Activated gamma-delta T cell treated with anti-CD3 and anti-CD28 coated beads, Interleukin-2, amount 50 U/mL, for 16 hours (primary cell): ENCODE measurements around the gene SMIM23.

Experiments
- DNase-seq: peaks from one replicate; pipeline ENCODE4 v3.0.0-alpha.2; 2020; ENCODE audit warnings: low read depth

SMIM23 gene

DNA sequence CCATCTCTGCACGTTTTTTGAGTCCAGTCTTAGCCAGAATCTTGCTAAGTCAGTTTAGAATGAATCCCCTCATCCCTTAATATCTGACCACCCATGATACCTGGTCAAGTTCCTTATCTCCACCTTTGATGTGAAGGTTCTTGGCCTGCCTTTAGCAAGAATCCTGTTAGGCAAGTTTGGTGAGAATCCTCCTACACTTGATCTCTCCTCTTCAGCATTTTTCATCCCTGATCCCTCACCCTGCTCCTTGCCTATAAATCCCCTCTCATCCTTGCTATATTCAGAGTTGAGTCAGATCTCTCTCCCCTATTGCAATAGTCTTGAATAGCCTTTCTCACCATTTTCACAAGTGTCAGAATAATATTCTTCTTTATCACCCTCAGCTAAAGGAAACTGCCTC is 31.0 kb downstream of the SMIM23 start:
- DNase-seq = no peak

DNA sequence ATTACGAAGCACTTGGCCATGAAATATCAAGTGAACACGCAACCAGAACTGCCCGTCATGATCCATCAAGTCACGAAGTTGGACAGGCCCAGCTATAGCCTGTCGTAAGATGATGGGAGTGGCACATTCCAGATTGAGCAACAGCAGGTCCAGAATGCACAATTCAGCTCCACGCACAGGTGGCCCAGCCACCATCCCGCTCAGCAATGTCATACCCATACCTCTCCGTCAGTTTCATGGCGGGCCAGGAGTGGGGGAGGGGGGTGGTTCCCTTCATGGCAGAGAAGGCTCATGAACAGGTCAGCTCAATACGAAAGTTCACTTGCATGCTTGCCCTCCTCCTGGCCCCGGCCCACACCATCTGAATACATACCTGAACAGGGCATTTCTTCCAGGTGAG is 34.9 kb downstream of the SMIM23 start:
- no peak for DNase-seq

DNA sequence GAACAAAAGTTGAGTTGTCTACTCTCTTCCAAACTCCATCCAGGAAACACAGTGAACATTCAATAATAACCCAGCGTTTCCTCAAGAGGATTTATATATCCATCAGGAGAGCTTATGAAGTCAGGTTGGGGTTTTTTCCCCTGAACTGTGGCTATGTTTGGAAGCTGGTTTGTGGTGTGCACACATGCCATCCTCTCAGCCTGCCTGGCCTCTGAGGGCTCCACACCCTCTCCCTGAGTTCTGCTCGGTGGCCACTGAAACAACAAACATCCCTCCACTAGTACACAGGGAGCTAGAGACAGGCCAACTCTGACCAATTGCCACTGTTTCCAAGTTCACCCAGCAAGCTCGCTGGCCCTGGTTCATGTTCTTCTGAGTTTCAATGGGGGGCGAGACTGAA is 35.7 kb downstream of the SMIM23 start:
- no peak for DNase-seq

DNA sequence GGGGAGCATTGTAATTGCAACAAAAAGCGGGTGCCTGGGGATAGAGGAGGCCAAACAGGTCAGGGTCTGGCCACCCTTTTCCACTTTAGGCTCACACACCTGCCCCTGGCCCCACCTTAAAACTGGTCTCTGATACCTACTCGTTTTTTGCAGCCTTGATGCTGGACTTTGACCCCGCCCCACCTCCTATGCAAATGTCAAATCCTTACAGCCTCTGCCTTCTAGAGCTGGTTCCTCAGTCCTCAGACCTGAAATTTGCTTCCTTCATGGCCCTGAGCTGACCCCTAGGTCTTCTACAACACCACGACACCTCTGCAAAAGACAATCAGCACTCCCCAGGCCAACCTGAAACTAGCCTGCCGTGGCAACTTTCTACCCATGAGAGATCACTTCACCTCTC is 37.7 kb downstream of the SMIM23 start:
- no peak for DNase-seq

DNA sequence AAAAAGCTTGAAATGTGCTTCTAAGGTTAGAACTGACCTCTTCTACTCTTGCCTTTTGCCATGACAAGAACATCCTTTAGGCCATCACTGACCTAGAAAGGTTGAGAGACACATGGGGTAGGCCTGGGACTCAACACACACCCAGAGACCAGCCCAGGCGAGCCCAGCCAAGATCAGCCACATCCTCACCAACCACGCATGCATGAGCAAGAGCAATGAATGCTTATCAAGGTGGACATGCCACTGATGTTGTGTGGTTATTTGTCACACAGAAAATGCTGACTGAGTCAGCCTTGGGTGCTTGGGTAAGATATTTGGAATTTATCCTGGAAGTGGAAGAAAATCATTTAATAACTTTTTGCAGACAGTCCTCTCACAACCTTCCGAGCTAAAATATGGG is 39.4 kb downstream of the SMIM23 start:
- DNase-seq = no peak

- no peak for DNase-seq
Measured at GRCh38 chr5:171826132-171826531, 40.5 kb downstream of the SMIM23 start.

- no peak for DNase-seq
Measured at GRCh38 chr5:171827162-171827561, 41.5 kb downstream of the SMIM23 start.

GRCh38 chr5:171830686-171831085 is 45.1 kb downstream of the SMIM23 start:
- no peak for DNase-seq

DNA sequence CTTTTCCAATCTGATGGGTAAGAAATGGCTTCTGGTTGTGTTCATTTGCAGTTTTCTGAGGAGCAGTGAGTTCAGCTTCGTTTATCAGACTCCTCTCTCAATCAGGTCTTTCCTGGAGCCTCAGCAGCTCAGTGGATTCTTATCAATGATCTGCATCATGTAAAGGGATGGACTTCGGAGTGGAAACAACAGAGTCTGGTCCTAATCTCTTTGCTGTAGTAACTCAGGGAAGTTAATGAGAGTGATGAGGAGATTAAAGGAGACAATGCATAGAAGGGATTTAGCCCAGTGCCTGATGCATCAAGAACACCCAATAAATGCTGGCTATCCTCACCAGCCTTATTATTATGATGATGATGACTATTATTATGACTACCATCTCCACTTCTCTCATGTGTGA is 47.2 kb downstream of the SMIM23 start:
- no peak for DNase-seq

DNA sequence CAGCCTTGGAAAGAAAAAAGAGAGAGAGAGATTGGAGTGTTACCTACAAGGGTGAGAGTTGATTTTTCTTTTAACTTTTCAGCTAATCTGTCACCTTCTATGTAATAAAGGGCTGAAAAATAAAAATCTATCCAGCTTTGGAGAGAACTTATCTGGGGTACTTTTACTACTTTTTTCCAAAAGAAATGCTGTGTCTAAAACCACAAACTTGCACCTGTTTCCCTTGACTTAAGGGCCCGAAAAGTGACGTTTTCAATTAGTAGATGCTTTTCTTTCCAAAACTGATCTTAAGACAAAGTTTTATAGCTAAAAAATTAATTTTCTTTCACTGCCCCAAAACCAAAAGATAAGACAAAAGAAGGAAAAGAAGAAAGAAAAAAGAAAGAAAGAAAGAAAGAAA is 48.8 kb downstream of the SMIM23 start:
- no peak for DNase-seq

DNA sequence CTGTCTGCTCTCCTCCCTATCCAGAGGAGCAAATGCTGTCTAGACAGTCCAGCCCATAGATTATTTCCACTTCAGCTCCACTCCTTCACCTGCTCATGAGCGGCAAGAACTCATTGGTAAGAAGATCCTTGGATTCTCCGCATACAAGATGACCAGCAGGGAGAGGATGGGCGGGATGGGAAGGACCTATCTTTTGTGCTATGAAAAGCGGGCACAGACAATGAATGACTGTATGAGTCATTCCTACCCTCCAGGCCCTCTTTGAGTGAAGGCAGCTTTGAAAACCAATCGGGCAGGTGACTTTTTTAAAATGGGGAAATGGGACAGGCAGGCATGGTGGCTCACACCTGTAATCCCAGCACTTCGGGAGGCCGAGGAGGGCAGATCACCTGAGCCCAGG is 49.4 kb downstream of the SMIM23 start:
- DNase-seq = no peak

GRCh38 chr5:171837522-171837921 is 51.9 kb downstream of the SMIM23 start:
- DNase-seq = no peak

DNA sequence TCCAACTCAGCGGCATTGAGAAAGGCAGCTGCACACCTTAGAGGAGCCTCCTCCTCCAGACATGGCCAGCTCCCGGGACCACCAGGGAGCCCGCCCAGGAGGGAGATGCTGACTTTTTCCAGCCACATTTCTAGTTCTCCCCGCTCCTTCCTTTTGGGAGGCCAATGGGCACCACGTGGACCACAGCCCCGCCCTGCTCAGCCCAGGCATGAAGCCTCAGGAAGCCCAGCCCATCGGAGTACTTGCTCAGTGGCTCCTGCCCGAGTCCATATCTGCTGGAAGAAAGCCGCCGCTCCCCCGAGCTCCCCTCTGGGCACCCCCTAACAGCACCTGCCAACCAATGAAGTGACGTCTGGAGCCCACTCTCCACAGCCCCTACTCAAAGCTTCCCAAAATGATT is 52.4 kb downstream of the SMIM23 start:
- DNase-seq = no peak

GRCh38 chr5:171839112-171839511 is 53.5 kb downstream of the SMIM23 start:
- no peak for DNase-seq

- no peak for DNase-seq
Measured at GRCh38 chr5:171840066-171840465, 54.4 kb downstream of the SMIM23 start.
